Activated CD4-positive, alpha-beta T cell treated with anti-CD3 and anti-CD28 coated beads for 24 hours (primary cell): Measurements from ENCODE around the gene RPRD1B.

ENCODE experiments used
- DNase-seq, 2 donors: peaks; one replicate each; pipeline ENCODE4 v3.0.0-alpha.2; 2020; ENCODE audit warnings: low read depth in 2 of 2

Gene RPRD1B

DNA sequence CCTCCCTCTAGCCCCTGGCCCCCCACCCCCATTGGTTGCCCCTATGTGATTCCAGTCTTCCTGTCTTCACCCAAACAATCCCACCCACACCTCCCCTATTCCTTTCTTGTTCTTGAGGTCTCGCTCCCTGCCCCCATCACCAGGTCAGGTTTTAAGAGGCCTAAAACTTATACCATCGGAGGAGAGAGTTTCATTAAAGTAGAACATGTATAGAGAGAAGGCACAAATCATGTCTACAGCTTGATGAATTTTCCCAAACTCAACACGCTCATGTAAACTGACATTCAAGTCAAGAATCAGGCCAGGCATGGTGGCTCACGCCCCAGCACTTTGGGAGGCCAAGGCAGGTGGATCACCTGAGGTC is 87.1 kb downstream of the RPRD1B start:
- no peak for DNase-seq

DNA sequence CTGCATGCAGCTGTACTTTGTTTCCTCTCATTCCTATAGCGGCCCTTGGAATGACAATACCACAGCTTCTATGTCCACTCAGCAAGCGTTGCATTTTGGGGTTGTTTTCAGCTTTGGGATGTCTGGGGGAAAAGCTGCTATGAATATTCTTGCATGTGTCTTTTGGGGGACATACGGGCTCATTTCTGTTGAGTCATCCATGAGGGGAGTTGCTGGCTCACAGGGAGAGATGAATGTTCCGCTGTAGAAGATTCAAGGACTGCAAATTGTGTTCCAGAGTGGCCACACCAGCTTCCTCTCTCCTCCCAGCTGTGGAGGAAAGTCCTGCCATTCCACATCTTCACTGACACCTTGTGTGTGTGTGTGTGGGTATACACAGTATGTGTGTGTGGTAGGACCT is 88.2 kb downstream of the RPRD1B start:
- no peak for DNase-seq

DNA sequence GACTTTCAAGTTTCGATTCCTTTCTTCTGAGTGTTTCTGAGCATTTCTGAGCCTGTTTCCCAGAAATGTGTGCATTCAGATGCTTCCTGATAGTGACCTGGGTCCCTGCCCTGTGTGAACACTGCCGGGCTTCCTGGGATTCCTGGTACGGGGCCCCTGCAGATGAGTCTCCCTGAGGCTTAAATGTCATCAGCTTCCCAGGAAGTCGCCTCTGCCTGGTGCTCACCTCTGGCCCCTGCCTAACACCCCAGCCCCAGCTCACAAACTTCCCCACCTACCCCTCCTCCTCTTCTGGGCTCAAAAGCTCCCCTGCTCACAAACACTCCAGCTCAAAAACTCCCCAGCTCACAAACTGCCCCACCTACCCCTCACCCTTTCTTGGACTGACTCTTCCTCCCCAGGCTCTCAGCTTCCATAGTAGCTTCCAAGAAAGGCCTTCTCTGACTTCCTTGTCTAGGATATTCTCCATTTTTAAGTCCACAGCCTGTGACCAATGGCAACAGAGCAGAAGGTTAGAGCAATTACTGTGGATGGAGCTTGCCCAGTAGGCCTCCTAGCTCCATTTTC is 89.6 kb downstream of the RPRD1B start:
- no peak for DNase-seq

DNA sequence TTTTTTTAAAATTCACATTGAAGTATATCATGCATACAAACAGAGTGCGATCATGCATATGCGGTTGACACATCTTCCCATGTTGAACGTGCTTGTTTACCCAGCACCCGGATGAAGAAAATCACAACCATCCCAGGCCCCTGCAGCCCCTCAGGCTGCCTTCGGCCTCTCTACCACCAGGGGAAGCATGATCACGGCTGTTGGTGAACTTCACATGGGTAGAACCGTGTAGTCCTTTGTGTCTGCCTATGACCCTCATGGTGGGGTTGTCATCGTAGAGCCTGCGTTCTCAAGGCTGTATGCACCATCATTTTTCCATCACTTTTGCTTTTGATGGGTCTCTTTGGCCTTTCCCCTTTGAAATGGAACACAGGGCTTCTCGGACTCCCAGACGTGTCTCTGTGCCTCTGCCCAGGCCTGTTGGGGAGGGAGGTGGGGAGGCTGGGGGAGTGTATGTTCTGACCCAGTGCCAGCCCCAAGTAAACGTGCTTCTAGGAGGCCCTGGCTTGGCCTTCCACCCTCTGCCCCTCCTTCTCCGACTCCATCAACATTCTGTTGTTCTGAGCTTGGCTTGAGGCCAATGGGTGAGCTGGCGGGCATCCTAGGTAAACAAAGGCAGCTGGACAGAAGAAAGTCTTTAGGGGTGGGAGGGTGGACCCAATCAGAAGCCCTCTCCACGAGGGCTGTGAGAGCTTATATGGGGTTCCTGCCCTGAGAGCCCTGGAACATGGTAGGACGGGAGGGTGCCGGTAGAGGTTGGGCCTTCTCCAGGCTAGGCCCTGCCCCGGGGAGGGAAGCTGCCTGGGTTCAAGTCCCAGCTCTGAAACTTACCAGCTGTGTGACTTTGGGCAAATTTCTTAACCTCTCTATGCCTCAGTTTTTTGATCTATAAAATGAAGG is 91.9 kb downstream of the RPRD1B start:
- no peak for DNase-seq

DNA sequence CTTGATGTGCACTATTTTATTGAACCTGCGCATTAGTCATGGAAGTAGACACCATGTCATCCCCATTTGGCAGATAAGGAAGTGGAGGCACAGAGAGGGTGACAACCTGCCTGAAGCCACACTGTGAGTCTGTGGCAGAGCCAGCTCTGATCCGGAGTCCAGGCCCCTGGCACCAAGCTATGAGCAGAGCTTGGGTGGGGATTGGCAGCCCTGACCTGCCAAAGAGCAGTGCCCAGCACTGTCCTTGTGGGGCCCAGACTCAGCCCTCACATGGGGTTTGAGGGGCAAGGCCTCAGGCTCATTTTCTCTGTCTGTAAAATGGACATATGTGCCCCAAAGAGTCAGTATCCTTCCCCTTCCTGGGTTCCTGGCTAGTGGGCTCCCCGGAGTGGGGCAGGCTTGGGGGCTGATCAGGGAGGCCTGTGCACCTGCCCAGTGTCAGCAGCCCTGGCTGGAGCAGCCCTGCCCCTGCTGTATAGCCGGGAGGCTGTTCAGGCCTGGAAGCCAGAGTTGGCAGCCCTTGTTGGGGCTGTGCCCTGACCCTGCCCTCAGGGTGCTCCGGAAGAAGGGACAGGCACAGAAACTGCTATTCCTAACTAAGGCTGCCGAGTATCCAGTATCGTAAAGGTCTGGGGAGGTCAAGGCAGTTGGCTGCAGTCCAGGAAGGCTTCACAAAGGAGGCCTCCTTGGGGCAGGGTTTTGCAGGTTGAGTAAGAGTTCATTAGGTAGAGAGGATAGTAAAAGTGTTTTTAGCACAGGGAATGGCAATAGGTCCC is 92.8 kb downstream of the RPRD1B start:
- DNase-seq = no peak

DNA sequence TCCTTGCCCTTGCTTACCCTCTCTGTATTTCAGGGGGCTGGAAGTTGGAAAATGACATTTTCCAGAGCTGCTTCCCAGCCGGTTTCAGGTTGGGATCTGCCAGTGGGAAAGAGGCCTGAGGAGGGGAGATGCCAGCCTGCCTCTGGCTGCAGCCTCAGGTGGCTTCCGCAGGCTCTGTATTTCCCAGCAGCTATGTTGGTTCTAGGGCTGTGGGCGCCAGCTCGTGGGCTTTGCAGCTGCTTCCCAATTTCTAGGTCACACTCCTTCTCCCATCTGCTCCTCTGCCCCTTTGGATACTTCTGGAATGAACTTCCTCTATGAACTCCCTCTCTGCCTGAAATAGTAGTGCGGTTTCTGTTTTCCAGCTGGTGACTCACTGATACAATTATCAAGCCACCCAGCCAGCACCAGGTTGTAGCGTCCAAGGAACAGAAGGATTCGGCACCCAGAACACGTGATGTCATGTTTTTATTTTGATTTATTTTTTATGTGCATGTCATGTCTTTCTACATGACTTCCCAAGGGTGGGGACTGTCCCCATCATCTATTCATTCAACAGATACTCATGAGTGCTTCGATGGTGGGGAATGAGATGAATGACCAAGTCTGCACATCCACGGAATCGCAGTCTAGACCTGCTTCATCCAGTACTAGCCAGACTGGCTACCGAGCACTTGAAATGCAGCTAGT is 93.5 kb downstream of the RPRD1B start:
- DNase-seq = no peak

DNA sequence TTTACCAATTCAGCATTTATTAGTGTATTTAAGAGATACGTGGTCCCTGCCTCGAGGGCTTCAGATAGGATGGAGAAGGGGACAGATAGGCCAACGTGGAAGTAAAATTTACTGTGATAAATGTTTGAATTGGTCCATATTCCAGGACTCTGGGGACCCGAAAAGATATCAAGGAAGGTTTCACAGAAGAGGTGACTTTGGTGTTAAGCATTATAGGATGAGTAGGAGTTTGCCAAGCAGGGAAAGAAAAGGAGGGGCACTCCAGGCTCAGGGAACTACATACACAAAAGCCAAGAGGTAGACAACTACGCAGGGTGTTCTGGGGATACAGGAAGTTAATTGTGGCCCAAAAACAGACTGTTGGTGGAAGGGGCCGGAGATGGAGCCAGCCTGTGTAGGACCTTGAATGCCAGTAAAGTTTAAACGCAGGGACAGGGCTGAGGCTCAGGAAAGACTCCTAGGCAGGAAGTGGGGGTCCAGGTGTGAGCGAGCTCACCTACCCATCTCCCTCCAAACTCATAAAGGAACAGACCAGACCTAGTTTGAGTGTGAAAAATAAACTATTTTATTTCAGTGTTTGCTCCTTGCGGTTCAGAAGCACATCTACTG is 94.5 kb downstream of the RPRD1B start:
- DNase-seq = no peak

DNA sequence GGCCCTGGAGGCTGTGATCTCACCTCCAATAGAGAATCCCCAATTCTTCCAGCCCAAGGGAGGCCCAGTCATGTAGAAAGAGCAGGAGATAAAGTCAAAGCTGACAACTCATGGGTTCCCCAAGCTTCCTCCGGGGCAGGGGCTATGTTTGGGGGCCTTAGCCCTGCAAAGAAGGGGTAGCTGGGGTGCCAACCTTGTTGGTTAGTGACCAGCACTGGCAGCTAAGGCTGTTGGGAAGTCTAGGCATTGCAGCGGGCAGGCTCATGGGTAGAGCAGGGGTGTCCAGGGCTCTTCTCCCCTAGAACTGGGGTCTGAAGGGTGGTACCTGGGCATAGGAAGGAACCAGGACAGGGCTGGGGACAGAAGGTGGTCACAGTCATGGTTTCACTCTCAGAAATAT is 95.1 kb downstream of the RPRD1B start:
- no peak for DNase-seq

DNA sequence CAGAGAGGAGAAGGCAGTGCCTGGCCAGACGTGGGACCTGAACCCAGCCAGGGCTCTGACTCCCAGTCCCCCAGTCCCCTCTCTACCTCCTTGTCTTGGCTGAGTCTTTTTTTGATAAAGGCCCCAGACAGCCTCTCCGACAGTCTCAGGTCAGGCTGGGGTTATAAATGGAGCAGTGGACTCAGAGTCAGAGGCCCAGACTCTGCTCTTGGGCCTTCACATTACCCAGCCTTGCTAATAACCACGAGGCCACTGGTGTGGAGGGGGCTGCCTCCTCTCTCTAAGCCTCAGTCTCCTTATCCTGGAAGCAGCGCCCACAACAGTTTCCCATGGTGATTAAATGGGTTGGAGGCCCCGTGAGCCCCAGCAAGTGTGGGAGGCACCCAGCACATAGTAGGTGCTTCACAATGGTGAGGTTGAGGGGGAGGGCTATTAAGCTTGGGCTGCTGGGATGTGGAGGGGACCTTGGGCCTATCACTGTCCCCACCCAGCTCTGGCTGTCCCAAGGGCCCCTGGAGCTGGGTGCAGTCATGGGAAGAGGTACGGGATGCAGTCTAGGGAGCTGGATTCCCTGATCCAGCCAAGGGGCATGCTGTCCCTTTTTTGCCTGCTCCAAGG is 95.8 kb downstream of the RPRD1B start:
- DNase-seq = no peak

DNA sequence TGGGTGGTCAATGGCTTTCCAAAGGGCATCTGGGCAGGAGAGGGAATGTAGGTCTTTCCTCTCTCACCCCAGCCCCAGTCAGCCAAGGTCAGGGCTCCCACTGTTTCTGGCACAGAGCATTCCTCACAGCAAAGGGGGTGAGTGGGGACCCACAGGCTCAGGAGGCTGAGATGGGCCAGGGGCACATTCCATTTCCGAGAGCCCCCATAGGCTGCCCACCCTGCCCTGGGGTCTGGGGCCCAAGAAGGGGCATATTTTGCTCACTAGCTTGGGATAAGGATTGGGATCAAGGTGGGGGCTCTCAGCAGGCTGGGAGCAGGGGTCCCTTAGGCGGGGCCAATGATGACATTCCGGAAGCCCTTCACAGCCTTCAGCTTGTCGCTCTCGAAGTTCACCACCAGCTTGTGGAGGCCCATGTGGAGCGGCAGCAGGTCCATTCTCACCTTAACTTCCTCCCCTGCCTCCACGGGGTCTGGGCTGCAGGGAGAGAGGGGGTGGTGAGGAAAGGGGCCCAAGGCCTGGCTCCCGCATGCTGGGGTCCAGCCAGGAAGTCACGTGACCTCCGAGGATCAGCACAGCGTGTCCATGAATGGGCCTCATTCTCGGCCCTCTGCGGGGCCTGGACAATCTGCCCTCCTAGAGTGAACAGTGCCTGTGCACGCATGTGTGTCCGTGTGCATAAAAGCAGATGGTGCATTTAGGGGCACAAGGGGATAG is 96.5 kb downstream of the RPRD1B start:
- DNase-seq = no peak

DNA sequence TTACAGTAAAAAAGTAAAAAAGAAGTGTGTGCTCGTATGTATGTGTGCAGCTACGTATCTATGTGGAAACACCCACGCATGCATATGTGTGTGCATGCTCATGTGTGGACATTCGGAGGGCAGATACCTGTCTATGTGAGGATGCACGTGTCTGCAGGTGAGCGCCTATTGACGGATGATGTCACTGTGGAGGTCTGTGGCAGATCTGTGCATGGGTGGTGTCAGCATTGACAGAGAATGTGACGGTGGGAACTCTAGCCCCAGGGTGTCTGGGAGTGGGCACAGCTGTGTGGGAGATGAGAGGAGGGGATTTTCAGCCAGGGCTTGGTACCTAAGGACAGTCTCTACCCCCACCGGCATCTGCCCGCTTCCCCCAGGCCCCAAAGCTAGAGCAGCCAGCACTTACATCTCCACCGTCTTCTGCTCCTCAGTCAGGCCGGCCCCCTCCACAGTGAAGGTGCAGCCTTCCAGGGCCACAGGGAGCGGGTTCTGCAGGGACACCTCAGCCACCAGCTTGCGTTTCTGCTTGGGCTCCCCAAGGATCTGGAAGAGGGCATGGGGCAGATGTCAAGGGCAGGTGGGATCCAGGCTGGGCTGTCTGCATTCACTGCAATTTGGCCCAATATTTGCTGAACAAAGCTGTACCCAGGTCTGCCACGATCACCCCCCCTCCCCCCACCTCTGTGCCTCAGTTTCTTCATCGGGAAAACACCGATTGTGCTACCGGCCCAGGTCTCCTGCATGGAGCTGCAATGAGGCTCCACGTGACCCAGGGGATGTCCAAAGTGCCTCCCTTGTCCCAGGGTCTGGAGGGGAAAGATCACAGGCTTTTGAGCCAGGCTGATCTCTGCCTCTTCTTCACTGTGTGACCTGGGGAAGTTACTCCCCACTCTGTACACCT is 97.4 kb downstream of the RPRD1B start:
- DNase-seq = no peak

DNA sequence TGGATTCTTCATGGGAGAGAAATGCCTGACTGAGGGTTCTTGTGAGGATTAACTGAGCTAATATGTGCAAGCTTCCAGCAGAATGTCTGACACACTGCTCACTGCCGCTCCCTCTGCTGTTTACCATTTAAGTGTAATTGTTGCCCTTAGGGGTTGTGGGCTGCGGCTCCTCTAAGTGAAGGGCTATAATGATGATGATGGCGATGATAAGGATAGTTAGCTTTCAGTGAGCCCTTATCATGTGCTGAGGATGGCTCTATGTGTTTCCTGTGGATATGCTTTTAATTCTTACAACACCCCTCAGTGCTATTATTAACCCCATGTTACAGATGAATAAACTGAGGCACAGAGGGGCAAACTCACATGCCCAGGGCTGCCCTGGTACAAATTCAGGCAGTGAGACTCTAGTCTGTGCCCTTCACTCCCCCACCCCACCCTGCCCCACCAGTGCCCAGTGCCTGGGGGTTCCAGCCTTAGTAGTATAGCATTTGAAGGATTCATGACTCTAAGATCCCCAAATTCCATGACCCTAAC is 98.1 kb downstream of the RPRD1B start:
- DNase-seq = no peak

DNA sequence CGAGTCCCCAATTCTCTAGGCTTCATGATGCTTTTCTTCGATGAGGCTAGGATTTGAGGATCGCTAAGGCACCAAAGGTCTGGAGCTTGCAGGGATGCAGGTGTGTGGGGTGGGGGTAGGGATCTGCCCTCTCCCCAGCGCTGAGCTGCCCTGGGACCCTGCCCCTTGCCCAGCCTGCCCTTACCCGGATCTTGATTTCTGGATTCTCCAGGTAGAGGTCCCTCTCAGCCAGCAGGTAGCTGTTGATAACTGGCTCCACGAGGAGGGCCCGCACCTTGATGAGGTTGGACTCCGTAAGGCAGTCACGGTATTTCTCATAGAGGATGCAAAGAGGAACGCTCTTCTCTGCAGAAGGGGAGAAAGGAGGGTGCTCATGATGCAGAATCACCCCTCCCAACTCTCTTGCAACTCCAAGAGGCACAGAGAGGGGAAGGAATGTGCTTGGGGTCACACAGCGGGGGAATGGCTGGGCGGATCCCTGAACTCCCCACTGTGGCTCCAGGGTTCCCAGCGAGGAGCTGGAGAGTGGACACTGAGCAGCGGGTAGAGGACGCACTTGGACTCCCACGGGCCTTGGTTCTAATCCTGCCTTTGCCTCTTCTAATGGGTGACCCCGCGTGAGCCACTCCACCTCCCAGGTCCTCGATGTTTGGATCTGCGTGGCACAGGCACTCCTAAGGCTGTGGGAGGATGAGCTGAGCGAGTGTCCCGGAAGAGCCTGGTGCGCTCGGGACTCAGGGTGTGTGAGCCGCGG is 98.8 kb downstream of the RPRD1B start:
- DNase-seq = no peak

DNA sequence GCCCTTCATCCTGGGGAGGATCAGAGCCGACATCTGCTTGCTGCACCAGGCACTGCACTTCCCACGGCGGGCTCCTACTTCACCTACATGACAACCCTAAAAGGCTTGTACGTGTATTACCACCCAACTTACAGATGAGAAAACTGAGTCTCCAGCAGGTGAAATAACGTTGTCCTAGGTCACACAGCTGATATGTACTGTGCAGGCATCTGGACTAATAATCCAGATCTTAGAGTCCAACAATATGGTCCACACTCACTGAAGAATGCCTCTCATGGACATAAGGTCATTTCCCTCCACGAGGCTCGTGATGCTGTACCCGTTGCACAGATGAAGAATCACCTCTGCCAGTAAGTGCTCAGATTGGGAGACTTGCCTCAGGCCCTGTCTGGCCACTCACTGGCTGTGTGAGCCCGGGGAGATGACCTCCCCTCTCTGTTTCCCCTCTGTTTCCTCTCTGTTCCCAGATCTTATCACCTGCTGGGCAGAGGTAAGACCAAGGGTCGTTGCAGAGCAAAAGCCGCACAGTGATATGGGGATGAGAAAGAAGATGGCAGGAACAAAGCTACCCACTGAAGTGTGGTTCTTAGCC is 99.5 kb downstream of the RPRD1B start:
- DNase-seq = no peak

DNA sequence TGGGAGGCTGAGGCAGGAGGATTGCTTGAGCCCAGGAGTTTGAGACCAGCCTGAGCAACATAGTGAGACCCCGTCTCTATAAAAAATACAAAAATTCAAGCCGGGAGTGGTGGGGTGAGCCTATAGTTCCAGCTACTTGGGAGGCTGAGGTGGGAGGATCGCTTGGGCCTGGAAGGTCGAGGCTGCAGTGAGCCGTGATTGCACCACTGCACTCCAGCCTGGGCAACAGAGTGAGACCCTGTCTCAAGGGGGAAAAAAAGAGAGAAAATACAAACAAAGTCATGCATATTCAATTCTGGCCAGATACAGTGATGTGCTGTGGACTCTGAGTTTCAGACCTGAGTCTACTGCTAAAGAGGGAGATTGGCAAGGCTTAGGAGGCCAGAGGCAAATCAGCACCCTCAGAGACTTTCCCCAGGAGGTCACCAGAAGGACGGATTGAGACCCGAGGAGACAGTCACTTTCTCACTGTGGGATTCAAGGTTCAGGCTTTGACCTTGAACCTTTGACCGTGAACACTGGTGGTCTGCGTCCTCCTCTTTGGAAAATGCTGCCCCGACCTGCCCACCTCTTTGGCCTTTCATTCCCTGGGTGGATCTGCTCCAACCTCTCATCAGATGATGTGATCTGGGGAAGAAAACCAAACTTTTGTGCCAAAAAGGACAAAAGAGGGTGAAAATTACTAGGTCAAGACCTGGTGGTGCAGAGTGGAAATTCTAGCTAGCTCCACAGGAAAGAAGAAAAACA is 100.3 kb downstream of the RPRD1B start:
- DNase-seq = no peak

DNA sequence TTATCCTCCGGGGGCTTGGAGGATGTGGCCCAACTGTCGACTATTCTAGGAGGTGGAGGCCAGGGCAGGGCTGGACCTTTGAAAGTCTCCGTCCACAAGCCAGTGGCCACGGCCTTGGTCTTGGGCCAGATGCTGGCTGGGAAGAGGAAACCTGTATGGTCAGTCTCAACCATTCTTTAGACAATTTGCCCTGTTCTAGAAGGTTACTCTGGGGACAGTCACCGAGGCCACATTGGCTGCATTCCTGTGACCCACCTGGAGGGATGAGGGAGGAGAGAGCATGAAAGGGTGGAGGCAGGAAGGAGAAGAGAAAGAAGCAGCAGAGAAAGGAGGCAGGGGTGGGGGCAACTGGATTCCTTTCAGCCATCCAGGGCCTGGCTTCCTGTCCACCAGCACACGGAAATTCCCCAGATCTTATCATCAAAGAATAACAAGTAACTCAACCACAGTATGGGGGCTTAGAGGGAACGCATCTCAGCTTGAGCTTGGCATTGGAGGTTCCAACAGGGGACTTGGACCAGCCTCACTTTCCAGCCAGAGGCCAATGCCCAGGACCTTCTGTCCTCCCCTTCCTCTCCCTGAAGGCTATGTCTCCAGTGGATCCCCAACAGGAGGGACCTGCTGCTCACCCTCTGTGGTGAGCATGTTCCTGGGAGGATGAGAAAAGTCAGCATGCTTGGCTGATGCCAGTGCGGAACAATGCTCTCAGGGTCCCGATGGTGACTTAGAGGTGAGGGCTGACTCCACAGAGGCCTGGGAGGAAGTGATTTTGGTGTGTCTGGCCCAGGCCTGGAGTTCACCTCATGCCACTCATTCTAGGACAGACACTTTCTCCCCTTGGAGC is 101.1 kb downstream of the RPRD1B start:
- no peak for DNase-seq

DNA sequence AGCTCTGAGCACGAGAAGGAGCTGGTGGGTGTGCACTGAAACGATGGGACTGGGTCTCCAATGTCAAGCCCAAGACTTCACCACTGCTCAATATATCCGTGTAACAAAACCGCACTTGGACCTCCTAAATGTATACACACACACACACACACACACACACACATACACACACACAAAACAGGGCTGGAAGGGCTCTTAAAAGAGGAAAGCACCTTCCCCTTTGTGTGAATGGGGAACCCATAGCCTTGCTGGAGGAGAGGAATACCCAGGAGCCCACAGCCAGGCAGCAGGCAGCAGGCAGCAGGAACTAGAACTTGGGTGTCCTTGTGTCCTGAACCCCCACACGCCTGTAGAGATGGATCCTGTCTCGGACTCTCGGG is 101.7 kb downstream of the RPRD1B start:
- no peak for DNase-seq
